ENCODE measurements around the gene C20orf204. TPM values are rescaled to one million over a fixed set of nuclear protein-coding genes. Genes with fewer than 3 reads are reported as not detected.

The C20orf204 gene
- total and polyA plus RNA-seq, 2 of the 4 experiments (the other 2 are of a cell fraction): 0.09 to 0.18 TPM

- no peak for ATAC-seq (ENCODE audit: low read depth)
- 38% methylated on average over 5 of the region's 11 CpGs; no CpG with 5 or more reads in 1 of the 2 experiments for WGBS, 2 experiments (ENCODE audit: extremely low coverage in 2 of 2, insufficient read length in 1 of 2)
- Histone ChIP-seq H4K20me1 (ENCODE audit: insufficient read depth, low read length) (no peaks in the 10 kb centered on the region; the same call in 1 of the 2 replicates), H3K27me3 (ENCODE audit: control insufficient read depth, insufficient read depth, low read length) (peaks cover 68% of the 10 kb centered on the region), H3K4me1 (ENCODE audit: control insufficient read depth, insufficient read depth, low read length) (peaks cover 2% of the 10 kb centered on the region; the same call in 1 of the 2 replicates), H3K36me3 (ENCODE audit: control insufficient read depth, insufficient read depth, low read length) (no peaks in the 10 kb centered on the region), H4K91ac (ENCODE audit: insufficient read depth, low read depth, low read length) (no peak overlapping the region), H3K18ac (ENCODE audit: low read depth, low read length) (no peak overlapping the region), H2AK5ac (ENCODE audit: low read depth, low read length) (no peak overlapping the region), H3K23ac (ENCODE audit: low read depth, low read length) (no peak overlapping the region), H2BK20ac (ENCODE audit: low read depth, low read length) (no peak overlapping the region), H3K4ac (ENCODE audit: low read depth, low read length) (no peak overlapping the region), H2BK15ac (ENCODE audit: low read depth, low read length) (no peak overlapping the region), H3K4me3 (ENCODE audit: insufficient read depth, low read depth, low read length) (no peak overlapping the region), H2BK120ac (ENCODE audit: low read depth, low read length) (no peak overlapping the region), H3K4me2 (ENCODE audit: low read depth, low read length) (no peak overlapping the region), H3K14ac (replicated peaks; ENCODE audit: low read depth, low read length) (no peak overlapping the region), H2AFZ (replicated peaks; ENCODE audit: low read length, poor library complexity) (peak overlapping the region; percentile 14), H3K9me1 (ENCODE audit: insufficient read depth, low read length) (no peaks in the 10 kb centered on the region), H4K8ac (ENCODE audit: low read depth in 2 of 2, low read length in 2 of 2) (no peak overlapping the region), H2BK5ac (ENCODE audit: low read depth, low read length, poor library complexity, severe bottlenecking) (no peak overlapping the region), H3K9me3 (ENCODE audit: control insufficient read depth, insufficient read depth, low read length) (no peaks in the 10 kb centered on the region), H3K56ac (ENCODE audit: extremely low read depth, insufficient read depth, low read length) (no peak overlapping the region), H3K79me1 (ENCODE audit: low read depth in 1 of 2, low read length in 2 of 2) (no peaks in the 10 kb centered on the region), H3K27ac (ENCODE audit: insufficient read depth, low read length) (no peak overlapping the region), H4K5ac (ENCODE audit: low read depth, low read length) (no peak overlapping the region), H2AK9ac (replicated peaks; ENCODE audit: low read depth, low read length, poor library complexity) (no peak overlapping the region), H3K9ac (ENCODE audit: low read depth, low read length) (no peak overlapping the region)
- dilution Hi-C loops (cut with HindIII; ENCODE audit: low sequenced_read_pairs, unreplicated experiment) (no loop called here), intact Hi-C loops (cut with micrococcal nuclease) (no loop called here), in situ Hi-C loops (cut with MboI; ENCODE audit: low sequenced_read_pairs) (no loop called here)
- CTCF ChIA-PET: no interaction called here
- no peak for TF ChIP-seq SMC3 (IDR thresholded peaks at IDR 0.05; ENCODE audit: low read depth, low read length)
- no peak for TF ChIP-seq MAFK (IDR thresholded peaks at IDR 0.05; ENCODE audit: low read depth, low read length)
- TF ChIP-seq BHLHE40 (IDR thresholded peaks at IDR 0.05; ENCODE audit: low read depth, low read length): no peak
- no peak for TF ChIP-seq RAD21 (IDR thresholded peaks at IDR 0.05; ENCODE audit: low read length)
- no peak for TF ChIP-seq ELK1 (IDR thresholded peaks at IDR 0.05; ENCODE audit: borderline replicate concordance, low read depth, low read length)
- no peak for TF ChIP-seq FOS (IDR thresholded peaks at IDR 0.05; ENCODE audit: low read depth, low read length)
- no peak for TF ChIP-seq CTCF (conservative IDR thresholded peaks at IDR 0.05; ENCODE audit: low read depth, low read length)
- TF ChIP-seq RFX5 (IDR thresholded peaks at IDR 0.05; ENCODE audit: low read depth, low read length): no peak
- no peak for TF ChIP-seq POLR2A (IDR thresholded peaks at IDR 0.05; ENCODE audit: low read depth, low read length)
- no peak for TF ChIP-seq USF2 (IDR thresholded peaks at IDR 0.05; ENCODE audit: low read depth, low read length)
- TF ChIP-seq NFE2L2 (IDR thresholded peaks at IDR 0.05; ENCODE audit: low read depth, low read length): no peak
- TF ChIP-seq CEBPB (IDR thresholded peaks at IDR 0.05; ENCODE audit: low read depth, low read length): no peak
- no peak for TF ChIP-seq RCOR1 (IDR thresholded peaks at IDR 0.05; ENCODE audit: insufficient replicate concordance, low read length)
- no TSS peak for BruUV-seq (replicated peaks)
- POLR2A ChIA-PET (ENCODE audit: unreplicated experiment): no interaction called here
- DNase-seq: no peak
Observed at GRCh38 chr20:64045346-64046011, 9.5 kb downstream of the C20orf204 start.

All from IMR-90 (cell line).